H9 (cell line): ENCODE data around the gene SEL1L. TPM values are rescaled to one million over a fixed set of nuclear protein-coding genes. Genes with fewer than 3 reads are reported as not detected.

Experiments used
- DNase-seq: peaks from one replicate; pipeline ENCODE4 v3.0.0-alpha.2; 2017
- H2AFZ ChIP-seq: one replicate; pipeline ENCODE4 v1.6.1; 2013; ENCODE audit warnings: mild to moderate bottlenecking, low read length, control low read depth, moderate library complexity
- H2AK5ac ChIP-seq: 2 replicates; pipeline ENCODE4 v1.6.1; 2013; ENCODE audit warnings: low read length, control low read depth, mixed read lengths; ENCODE audit not compliant: insufficient read length
- H2BK120ac ChIP-seq: one replicate; pipeline ENCODE4 v1.6.1; 2013; ENCODE audit warnings: low read depth, mild to moderate bottlenecking, low read length, control low read depth, inconsistent platforms; ENCODE audit not compliant: poor library complexity, severe bottlenecking
- H2BK12ac ChIP-seq: 2 replicates; pipeline ENCODE4 v1.6.1; 2013; ENCODE audit warnings: low read length, control low read depth, mixed read lengths, low read depth; ENCODE audit not compliant: insufficient read length
- H2BK15ac ChIP-seq: 2 replicates; pipeline ENCODE4 v1.6.1; 2013; ENCODE audit warnings: low read depth, low read length, control low read depth
- H2BK20ac ChIP-seq: one replicate; pipeline ENCODE4 v1.6.1; 2013; ENCODE audit warnings: low read depth, mild to moderate bottlenecking, low read length, control low read depth, inconsistent platforms; ENCODE audit not compliant: poor library complexity, severe bottlenecking
- H2BK5ac ChIP-seq: 2 replicates; pipeline ENCODE4 v1.6.1; 2013; ENCODE audit warnings: low read length, control low read depth, mixed read lengths; ENCODE audit not compliant: insufficient read length
- H3K14ac ChIP-seq: 2 replicates; pipeline ENCODE4 v1.6.1; 2013; ENCODE audit warnings: low read length, control low read depth; ENCODE audit not compliant: insufficient read depth
- H3K18ac ChIP-seq: 2 replicates; pipeline ENCODE4 v1.6.1; 2013; ENCODE audit warnings: low read depth, mild to moderate bottlenecking, mixed read lengths, low read length, control low read depth; ENCODE audit not compliant: insufficient read length
- H3K23ac ChIP-seq: 2 replicates; pipeline ENCODE4 v1.6.1; 2013; ENCODE audit warnings: low read length, control low read depth, mixed read lengths, low read depth; ENCODE audit not compliant: insufficient read length
- H3K23me2 ChIP-seq: 2 replicates; pipeline ENCODE4 v1.6.1; 2013; ENCODE audit warnings: low read depth, mild to moderate bottlenecking, mixed read lengths, low read length, control low read depth; ENCODE audit not compliant: insufficient read length, poor library complexity, severe bottlenecking
- H3K27ac ChIP-seq: 2 replicates; pipeline ENCODE4 v1.5.1; 2013; ENCODE audit warnings: low read length, control low read depth, mixed read lengths, low read depth; ENCODE audit not compliant: insufficient read length
- H3K27me3 ChIP-seq: 2 replicates; pipeline ENCODE4 v1.6.1; 2013; ENCODE audit warnings: low read length, control low read depth, inconsistent platforms; ENCODE audit not compliant: insufficient read depth
- H3K4ac ChIP-seq: 2 replicates; pipeline ENCODE4 v1.6.1; 2013; ENCODE audit warnings: low read depth, mild to moderate bottlenecking, control low read depth, inconsistent platforms, low read length, moderate library complexity
- H3K4me1 ChIP-seq: 2 replicates; pipeline ENCODE4 v1.6.1; 2013; ENCODE audit warnings: low read length, control low read depth, inconsistent platforms; ENCODE audit not compliant: insufficient read depth
- H3K4me2 ChIP-seq: 2 replicates; pipeline ENCODE4 v1.6.1; 2013; ENCODE audit warnings: low read length, control low read depth, mixed read lengths; ENCODE audit not compliant: insufficient read length, insufficient read depth
- H3K56ac ChIP-seq: 2 replicates; pipeline ENCODE4 v1.6.1; 2013; ENCODE audit warnings: low read depth, mild to moderate bottlenecking, mixed read lengths, low read length, control low read depth; ENCODE audit not compliant: insufficient read length
- H3K79me1 ChIP-seq: 2 replicates; pipeline ENCODE4 v1.6.1; 2013; ENCODE audit warnings: low read depth, mild to moderate bottlenecking, moderate library complexity, low read length, control low read depth, inconsistent platforms; ENCODE audit not compliant: insufficient read depth, poor library complexity, severe bottlenecking
- H3K79me2 ChIP-seq: 2 replicates; pipeline ENCODE4 v1.6.1; 2013; ENCODE audit warnings: low read length, control low read depth, inconsistent platforms; ENCODE audit not compliant: insufficient read depth
- H3K9ac ChIP-seq: 2 replicates; pipeline ENCODE4 v1.6.1; 2013; ENCODE audit warnings: low read length, control low read depth, mixed read lengths; ENCODE audit not compliant: insufficient read length; ENCODE audit errors: extremely low read depth
- H3K9me3 ChIP-seq: one replicate; pipeline ENCODE4 v1.6.1; 2013; ENCODE audit warnings: low read depth, low read length, inconsistent platforms; ENCODE audit not compliant: control insufficient read depth
- H3T11ph ChIP-seq: one replicate; pipeline ENCODE4 v1.6.1; 2013; ENCODE audit warnings: mild to moderate bottlenecking, low read length, control low read depth, inconsistent platforms
- H4K20me1 ChIP-seq: one replicate; pipeline ENCODE4 v1.6.1; 2013; ENCODE audit not compliant: control insufficient read depth, insufficient read length, insufficient read depth
- H4K5ac ChIP-seq: 2 replicates; pipeline ENCODE4 v1.6.1; 2013; ENCODE audit warnings: low read depth, mild to moderate bottlenecking, mixed read lengths, low read length, control low read depth; ENCODE audit not compliant: insufficient read length
- H4K8ac ChIP-seq: replicated peaks from 2 replicates; pipeline ENCODE4 v1.6.1; 2013; ENCODE audit warnings: low read length, control low read depth, mixed read lengths, low read depth; ENCODE audit not compliant: insufficient read length
- H4K91ac ChIP-seq: 2 replicates; pipeline ENCODE4 v1.6.1; 2013; ENCODE audit warnings: low read depth, mild to moderate bottlenecking, moderate library complexity, mixed read lengths, low read length, control low read depth; ENCODE audit not compliant: insufficient read length
- H3K27ac Mint-ChIP-seq, 3 experiments: 2 replicates in 2 of 3; 3 replicates in 1 of 3; pipeline ENCODE4 v1.8.0; 2020 to 2021; ENCODE audit warnings: mixed read lengths in 3 of 3, mild to moderate bottlenecking in 1 of 3, moderate library complexity in 1 of 3
- H3K27me3 Mint-ChIP-seq: 2 replicates; pipeline ENCODE4 v1.8.0; 2021; ENCODE audit warnings: low read depth, mild to moderate bottlenecking, moderate library complexity, mixed read lengths
- H3K36me3 Mint-ChIP-seq, 3 experiments: 2 replicates in 2 of 3; 3 replicates in 1 of 3; pipeline ENCODE4 v1.8.0; 2020 to 2021; ENCODE audit warnings: low read depth in 3 of 3, mixed read lengths in 3 of 3; ENCODE audit not compliant: insufficient read depth in 1 of 3
- H3K4me1 Mint-ChIP-seq, 2 experiments: 2 replicates each; pipeline ENCODE4 v1.8.0; 2020; ENCODE audit warnings: mixed read lengths in 2 of 2
- H3K4me3 Mint-ChIP-seq, 2 experiments: 2 replicates in 1 of 2; 3 replicates in 1 of 2; pipeline ENCODE4 v1.8.0; 2020 to 2021; ENCODE audit warnings: mild to moderate bottlenecking in 2 of 2, mixed read lengths in 2 of 2, moderate library complexity in 1 of 2
- H3K9me3 Mint-ChIP-seq, 2 experiments: 2 replicates in 1 of 2; 3 replicates in 1 of 2; pipeline ENCODE4 v1.8.0; 2020; ENCODE audit warnings: mild to moderate bottlenecking in 2 of 2, mixed read lengths in 2 of 2, moderate library complexity in 1 of 2
- CTCF ChIP-seq: fragments of 200-600 bp; sonication (generic); conservative IDR thresholded peaks from 3 replicates; pipeline ENCODE4 v1.8.0; 2021; ENCODE audit warnings: antibody characterized with exemption, mild to moderate bottlenecking
- WGBS: extraction: QIAGEN DNeasy Blood & Tissue Kit; methylation state at CpG from one replicate; pipeline ENCODE4 v1.1.7; 2013; ENCODE audit warnings: missing lambda C conversion rate, low lambda C conversion rate, mixed read lengths; ENCODE audit not compliant: insufficient read length; ENCODE audit errors: extremely low coverage; 5-methylcytosine and 5-hydroxymethylcytosine counted together
- total RNA-seq: library from RNA; stranded (reverse); gene quantifications from 2 replicates; pipeline ENCODE4 v1.2.1, GENCODE V29; 2021

Gene SEL1L
- total RNA-seq, 1 experiment from 2014 or later = 27.5 TPM

- Histone ChIP-seq H3K18ac (no peak overlapping the region), H2BK20ac (no peak overlapping the region), H3K4me2 (no peak overlapping the region), H4K91ac (no peak overlapping the region), H2AK5ac (no peak overlapping the region), H4K5ac (no peak overlapping the region), H2BK5ac (no peak overlapping the region), H3K9me3 (no peaks in the 10 kb centered on the region), H3K23me2 (no peaks in the 10 kb centered on the region), H3K23ac (no peak overlapping the region), H4K20me1 (no peaks in the 10 kb centered on the region), H4K8ac (no peak overlapping the region), H2BK15ac (no peak overlapping the region), H3K56ac (no peak overlapping the region), H3K79me1 (no peaks in the 10 kb centered on the region), H3T11ph (no peak overlapping the region), H2BK120ac (no peak overlapping the region), H3K4me1 (peaks cover 5% of the 10 kb centered on the region; the same call in 1 of the 2 replicates), H3K79me2 (no peaks in the 10 kb centered on the region), H3K14ac (no peak overlapping the region; the same call in 1 of the 2 replicates), H3K27me3 (no peaks in the 10 kb centered on the region), H3K4ac (no peak overlapping the region), H2BK12ac (no peak overlapping the region), H3K27ac (no peak overlapping the region), H3K9ac (no peak overlapping the region), H2AFZ (no peak overlapping the region)
- Mint-ChIP-seq H3K4me3 (no peak overlapping the region; a peak in 1 of 5 replicates), H3K27ac (no peak overlapping the region), H3K36me3 (no peaks in the 10 kb centered on the region), H3K4me1 (peaks cover 29 to 30% of the 10 kb centered on the region in 2 experiments), H3K9me3 (peaks cover 2 to 3% of the 10 kb centered on the region in 2 experiments; a peak in 4 of 5 replicates), H3K27me3 (peaks cover 3% of the 10 kb centered on the region; the same call in 1 of the 2 replicates)
- no CpG with 5 or more reads among the region's 6 CpGs for WGBS
- no peak for TF ChIP-seq CTCF
- DNase-seq = no peak
These were observed 84.1 kb downstream of the SEL1L start for GRCh38 chr14:81449576-81449975.
